Fibroblast of peridontal ligament (primary cell): ENCODE data around the gene SPEM1.
A peak's percentile ranks its signal among the peaks of the same experiment; 100 is the strongest.

Experiments used
- DNase-seq: peaks from one replicate; pipeline ENCODE4 v3.0.0-alpha.2; 2010; ENCODE audit errors: extremely low read depth

SPEM1 gene, protein sequence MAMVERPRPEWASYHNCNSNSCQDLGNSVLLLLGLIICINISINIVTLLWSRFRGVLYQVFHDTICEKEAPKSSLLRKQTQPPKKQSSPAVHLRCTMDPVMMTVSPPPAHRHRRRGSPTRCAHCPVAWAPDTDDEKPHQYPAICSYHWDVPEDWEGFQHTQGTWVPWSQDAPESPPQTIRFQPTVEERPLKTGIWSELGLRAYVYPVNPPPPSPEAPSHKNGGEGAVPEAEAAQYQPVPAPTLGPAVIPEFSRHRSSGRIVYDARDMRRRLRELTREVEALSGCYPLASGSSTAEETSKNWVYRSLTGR

DNA sequence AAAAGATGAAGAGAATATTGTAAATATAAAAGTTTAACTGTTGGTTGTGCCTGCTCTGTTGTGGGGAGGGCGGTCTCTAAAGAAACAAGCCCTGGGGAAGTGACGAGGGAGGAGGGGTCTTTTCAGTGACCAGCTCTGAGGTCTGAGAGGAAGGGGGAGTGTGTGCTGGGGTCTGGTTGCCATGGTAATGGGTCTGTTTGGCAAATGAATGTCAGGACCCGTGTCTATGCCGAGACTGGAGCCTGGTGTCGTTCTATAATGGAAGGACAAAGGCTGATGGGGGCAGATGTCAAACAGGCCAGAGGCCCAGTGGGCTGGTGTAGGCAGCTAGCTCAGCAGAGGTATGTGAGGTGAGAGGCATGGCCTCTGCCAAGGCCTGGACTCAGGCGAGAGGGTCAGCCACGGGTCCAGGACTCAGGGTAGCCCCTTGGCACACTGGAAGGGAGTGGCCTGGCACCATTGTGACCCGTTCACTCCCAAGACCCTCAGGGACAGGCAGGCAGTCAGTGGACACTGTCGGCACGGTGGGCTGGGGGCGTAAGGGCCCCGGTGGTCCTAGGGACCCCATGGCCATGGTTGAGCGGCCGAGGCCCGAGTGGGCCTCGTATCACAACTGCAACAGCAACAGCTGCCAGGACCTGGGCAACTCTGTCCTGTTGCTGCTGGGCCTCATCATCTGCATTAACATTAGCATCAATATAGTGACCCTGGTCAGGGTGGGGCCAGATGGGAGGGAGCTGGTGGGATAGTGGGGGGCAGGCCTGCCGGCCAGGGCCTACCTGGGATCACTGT is at the start of gene SPEM1:
Gene SPEM1 (plus strand): TSS at position 506 of the 792 bp plus-strand sequence. CDS start 61 bp downstream, at position 567.
- DNase-seq, result no peak

DNA sequence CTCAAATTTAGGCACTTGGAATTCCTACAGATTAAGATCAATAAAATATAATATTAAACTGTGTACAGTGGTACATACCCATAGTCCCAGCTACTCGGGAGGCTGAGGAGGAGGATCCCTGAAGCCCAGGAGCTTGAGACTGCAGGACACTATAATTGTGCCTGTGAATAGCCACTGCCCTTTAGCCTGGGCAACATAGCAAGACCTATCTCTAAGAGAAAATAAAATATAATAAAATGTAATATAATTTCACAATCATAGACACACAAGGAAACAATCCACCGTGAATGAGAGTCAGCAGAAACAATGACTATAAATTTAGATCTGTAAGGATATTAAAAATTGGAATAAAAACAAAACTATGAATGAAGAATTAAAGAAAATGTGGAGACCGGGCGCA is 49.3 kb upstream of the SPEM1 start:
- DNase-seq, result no peak

GRCh38 chr17:7374353-7374752 is 45.8 kb upstream of the SPEM1 start:
- DNase-seq, result no peak

- DNase-seq, result no peak
Measured at GRCh38 chr17:7379134-7379533, 41.0 kb upstream of the SPEM1 start.

DNA sequence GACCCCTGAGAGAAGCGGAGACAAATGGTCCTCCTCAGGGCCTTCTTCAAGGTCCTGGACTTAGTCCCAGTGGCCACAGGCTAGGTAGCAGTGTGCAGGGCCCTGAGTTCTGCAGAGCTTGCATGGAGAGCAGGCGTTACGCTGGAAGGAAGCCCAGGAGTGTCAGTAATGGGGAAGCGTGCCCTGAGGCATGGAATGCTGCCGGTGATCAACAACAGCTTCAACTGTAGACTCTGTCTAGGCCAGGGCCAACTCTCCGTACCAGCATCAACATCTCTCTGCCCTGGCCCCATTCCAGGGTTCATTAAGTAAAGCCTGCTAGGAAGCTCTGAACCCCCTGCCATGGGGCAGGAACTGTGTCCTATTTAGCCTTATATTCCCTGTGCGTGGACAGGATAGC is 39.8 kb upstream of the SPEM1 start:
- DNase-seq, result peak; percentile 38

DNA sequence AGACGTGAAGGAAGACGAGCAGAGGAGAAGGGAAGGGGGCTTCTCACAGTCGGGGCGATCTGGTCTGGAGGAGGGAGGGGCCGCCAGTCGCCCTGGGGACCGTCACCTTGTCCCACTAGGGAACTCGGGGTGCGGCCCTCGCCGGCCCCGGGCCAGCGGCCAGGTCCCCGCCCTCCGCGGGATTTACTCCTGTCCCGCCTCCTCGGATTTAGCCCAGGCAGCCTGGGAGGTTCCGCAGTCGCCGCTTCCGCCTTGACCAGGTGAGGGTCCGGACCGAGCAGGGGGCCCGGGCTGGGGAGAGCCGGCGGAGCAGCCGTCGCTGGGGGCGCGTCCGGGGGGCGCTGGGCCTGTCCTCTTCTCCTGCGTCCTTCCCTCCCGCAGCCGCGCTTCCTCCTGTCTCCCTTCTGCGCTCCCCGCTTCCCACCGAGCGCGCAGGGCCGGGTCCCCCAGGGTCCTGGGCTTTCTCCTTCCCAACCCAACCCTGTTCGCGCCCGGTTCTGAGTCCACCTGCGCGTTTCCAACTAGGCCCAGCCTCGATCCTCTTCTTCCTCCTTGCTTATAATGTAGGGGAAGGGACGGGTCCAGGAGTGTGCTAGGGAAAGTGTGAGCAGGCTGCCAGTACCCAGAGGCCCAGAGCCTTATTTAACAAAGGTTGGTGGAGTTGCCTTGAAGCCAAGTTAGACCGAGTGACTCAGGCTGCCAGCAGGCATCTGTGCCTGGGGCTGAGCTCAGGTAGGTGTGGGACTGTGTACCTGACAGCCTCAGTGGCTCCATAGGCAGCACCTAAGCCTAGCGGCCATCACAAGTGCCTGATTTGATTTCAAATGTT is 39.1 kb upstream of the SPEM1 start, which contains the start of gene TNK1:
Gene TNK1 (plus strand): TSS at position 235 of the 829 bp plus-strand sequence. CDS start 1,838 bp downstream, outside the sequence.
- DNase-seq, result no peak

GRCh38 chr17:7382901-7383300 is 37.2 kb upstream of the SPEM1 start:
- DNase-seq, result no peak

- no peak for DNase-seq
Measured at GRCh38 chr17:7383371-7383741, 36.8 kb upstream of the SPEM1 start.

DNA sequence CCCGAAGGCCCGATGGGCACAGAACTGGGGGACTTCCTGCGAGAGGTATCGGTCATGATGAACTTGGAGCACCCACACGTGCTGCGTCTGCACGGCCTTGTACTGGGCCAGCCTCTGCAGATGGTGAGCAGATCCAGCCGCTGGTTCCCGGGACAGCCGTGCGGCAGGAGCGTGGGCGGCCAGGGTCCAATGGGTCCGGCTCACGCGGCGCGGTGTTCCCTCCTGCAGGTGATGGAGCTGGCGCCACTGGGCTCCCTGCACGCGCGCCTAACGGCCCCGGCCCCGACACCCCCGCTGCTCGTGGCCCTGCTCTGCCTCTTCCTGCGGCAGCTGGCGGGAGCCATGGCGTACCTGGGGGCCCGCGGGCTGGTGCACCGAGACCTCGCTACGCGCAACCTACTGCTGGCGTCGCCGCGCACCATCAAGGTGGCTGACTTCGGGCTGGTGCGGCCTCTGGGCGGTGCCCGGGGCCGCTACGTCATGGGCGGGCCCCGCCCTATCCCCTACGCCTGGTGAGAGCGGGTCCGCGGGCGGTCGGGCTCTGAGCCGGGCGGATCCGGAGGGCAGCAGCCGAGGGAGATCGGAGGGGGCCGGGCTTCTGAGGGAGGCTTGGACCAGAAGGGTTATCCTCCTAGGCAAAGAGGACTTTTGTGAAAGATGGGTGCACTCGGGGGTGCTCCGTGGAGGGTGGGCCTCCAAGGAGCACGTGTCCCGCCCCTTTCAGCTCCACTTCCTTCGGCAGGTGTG is 36.2 kb upstream of the SPEM1 start:
- no peak for DNase-seq

- DNase-seq, result no peak
Measured at GRCh38 chr17:7384489-7385081, 35.5 kb upstream of the SPEM1 start.

- DNase-seq, result no peak
Measured at GRCh38 chr17:7388856-7389255, 31.3 kb upstream of the SPEM1 start.

DNA sequence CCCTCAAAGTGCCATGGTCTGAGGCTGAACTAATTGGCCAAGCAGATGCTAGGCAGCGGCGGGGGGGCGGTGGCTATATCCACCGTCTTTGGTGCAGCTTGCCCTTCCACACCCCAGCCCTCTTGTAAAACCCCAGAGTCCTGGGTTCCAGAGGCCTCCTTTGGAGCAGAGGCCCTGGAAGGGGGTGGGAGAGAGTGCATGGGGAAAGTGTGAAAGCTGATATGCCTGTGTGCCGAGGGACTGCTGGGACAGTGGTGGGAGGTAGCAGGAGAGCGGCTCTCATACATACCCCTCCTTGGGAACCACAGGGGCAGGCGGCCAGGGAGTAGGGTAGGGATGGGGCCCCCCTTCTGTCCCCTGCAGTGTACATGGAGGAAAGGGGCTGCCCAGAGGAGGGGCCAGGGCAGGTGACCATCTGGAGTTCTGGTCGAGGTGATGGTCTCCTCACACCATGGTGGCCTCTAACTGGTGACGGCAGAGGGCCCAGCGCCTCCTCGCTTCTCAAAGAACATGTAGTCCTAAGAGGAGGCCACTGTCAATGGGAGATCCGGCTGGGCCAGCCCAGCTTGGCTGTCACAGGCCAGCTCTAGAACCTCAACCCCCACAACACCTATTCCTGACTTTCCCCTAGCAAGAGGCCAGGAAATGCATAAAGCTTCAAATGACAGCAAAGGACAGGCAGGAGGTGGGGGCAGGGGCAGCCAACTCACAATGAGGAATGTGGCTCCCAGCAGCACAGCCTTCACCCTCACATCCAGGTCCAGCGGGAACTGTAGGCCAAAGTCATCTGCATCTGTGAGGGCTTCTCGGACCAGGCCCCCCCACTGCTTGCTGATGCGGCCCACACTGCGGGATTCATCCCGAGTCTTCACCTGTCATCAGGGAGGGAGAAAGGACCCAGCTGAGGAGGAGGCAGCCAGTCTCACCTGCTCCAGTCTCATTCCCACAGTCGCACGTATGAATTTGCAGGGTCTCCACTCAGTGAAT is 29.9 kb upstream of the SPEM1 start:
- no peak for DNase-seq

- DNase-seq, result no peak
Measured at GRCh38 chr17:7391307-7391706, 28.8 kb upstream of the SPEM1 start.

DNA sequence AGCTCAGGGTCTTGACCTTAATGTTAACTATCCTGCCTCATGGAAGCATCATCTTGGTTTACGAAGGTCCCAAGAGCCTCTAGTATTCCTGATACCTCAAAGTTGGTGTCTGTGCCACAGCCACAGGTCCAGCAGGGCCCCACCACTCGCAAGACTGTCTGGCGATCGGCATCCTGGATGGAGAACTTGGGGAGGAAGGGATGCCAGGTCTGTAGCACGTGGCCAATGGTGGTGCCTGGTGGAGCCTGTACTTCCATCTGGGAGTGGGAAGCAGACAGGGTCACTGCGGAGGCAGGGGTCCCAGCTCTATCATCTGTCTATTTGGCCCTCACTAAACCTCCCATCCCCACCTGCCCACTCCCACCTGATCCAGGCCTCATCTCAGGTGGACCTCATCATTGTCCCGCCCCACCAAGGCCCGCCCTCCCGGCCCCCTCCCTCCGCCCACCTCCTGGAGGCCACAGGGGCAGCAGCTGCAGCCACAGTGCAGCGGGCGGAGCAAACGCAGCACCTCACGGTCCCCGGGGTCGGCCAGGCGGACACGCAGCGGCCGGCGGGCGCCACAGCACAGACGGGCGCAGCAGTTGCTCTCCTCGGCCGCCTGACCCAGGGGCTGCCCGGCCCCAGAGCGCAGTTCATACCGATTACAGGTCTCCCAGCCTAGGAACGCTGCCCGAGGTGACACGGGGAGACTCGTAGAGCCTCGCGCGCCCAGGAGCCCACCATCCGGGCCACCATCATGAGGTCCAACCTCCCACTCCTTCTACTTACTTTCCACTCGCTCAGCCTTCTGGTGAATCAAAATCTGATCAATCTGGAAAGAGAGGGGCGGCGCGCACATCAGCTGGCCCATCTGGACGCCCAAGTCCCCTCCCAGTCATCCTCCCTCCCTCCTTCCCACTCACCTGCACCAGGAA is 27.2 kb upstream of the SPEM1 start:
- no peak for DNase-seq

DNA sequence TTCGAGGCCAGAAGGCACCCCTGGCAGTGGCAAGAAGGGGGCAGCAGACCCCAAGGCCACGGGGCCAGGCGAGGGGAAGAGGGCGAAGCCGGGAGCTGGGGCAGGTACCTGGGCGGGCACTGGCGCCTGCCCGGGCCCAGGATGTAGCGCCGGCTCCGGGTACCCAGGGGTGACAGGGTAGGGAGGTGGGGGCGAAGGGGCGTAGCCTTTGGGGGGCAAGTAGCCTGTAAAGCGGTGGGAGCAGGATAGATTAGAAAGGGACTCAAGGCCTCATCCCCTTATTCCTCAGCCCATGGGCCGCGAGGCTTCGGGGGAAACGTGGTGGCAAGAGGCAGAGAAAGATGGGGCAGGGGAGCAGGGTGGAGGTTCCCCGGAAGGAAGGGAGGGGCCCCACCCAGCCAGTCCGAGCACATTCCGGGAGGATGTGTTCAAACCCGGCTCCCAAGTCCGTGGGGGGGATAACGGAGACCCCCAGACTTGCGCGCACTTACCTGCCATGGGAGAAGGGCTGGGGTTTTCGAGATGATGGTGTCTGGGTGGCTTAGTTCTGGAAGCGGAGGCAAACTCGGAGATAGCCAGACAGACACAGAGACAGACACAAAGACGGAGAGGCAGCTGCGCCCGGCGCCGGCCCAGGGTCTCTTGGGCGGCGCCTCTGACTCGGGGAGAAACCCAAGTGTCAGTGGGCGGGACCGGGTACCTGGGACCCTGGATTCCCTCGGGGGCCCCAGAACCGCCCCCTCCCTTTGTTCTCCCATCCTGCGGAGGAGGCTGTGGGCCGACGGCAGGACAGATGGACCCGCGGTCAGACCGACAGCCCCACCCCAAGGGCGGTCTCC is 26.3 kb upstream of the SPEM1 start:
- no peak for DNase-seq

DNA sequence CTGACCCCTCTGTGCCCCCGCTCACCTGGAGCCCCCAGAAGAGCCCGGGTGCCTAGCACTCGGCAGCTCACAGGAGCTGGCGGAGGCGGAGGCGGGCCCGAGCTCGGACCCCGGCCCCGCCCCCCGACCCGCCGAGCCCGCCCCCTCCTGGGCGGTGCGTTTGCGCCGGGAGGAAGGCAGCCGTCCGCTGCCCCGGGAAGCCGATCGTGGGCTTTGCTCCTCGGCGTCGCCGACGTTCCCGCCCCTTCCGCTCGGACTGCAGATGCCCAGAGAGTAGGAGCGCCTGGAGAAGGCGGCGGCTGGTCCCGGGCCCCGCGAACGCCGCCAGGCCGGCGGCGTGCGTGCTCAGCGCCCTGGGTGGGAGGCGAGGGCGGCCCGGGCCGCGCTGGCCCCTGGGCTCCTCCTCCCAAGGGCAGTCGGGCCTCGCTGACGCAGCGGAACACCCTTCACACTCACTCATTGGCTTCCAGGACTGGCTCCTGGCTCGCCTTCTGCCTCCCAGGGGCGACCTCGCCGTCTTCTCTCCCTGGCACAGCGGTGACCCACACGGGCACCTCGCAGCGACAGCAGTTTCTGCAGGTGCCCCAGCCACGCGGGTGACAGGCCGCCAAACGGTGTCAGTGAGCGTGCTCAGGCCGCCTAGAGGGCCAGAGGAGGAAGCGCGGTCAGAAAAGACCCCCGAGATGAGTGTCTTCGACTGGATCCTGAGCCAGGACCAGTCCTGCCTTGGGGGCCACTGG is 25.5 kb upstream of the SPEM1 start, which contains the start of gene PLSCR3:
Gene PLSCR3 (minus strand): TSS at position 74 of the 740 bp plus-strand sequence. CDS start 415 bp downstream, outside the sequence.
- peak; percentile 76 for DNase-seq

- DNase-seq, result no peak
Measured at GRCh38 chr17:7396147-7396546, 24.0 kb upstream of the SPEM1 start.
